Common myeloid progenitor, CD34-positive (primary cell): ENCODE data around the gene SEC23B. TPM values are rescaled to one million over a fixed set of nuclear protein-coding genes. Genes with fewer than 3 reads are reported as not detected.

Experiments
- CTCF ChIA-PET: fragments of 350-600 bp; sonication (Branson Sonifier 250); formaldehyde crosslinking; loops from one replicate; lab custom pipeline; 2021; ENCODE audit warnings: antibody characterized with exemption; lab: Charles Lee
- POLR2A ChIA-PET: fragments of 350-600 bp; sonication (Branson Sonifier 250); formaldehyde crosslinking; loops from one replicate; lab custom pipeline; 2021; ENCODE audit warnings: antibody characterized with exemption; lab: Charles Lee
- DNase-seq, 3 donors: peaks; one replicate each; pipeline versions ENCODE4 v3.0.0 to v3.0.0-alpha.2; 2013
- H3K27ac ChIP-seq, 2 experiments: 1 replicate in 1 of 2; 2 replicates in 1 of 2; pipeline ENCODE4 v1.7.0; 2013; ENCODE audit warnings: inconsistent platforms in 2 of 2, low read length in 2 of 2, mild to moderate bottlenecking in 2 of 2, low read depth in 1 of 2, moderate library complexity in 1 of 2; ENCODE audit not compliant: severe bottlenecking in 2 of 2, insufficient read depth in 1 of 2, poor library complexity in 1 of 2
- H3K27me3 ChIP-seq, 5 experiments: replicated peaks in 2 of 5; 1 replicate in 3 of 5; 2 replicates in 2 of 5; pipeline versions ENCODE4 v1.6.1 to v1.7.0; 2013; ENCODE audit warnings: low read length in 4 of 5, mild to moderate bottlenecking in 2 of 5, moderate library complexity in 2 of 5, inconsistent platforms in 1 of 5; ENCODE audit not compliant: insufficient read depth in 5 of 5, control insufficient read depth in 4 of 5
- H3K36me3 ChIP-seq, 4 experiments: 1 replicate in 2 of 4; 2 replicates in 2 of 4; pipeline versions ENCODE4 v1.6.1 to v1.7.0; 2013; ENCODE audit warnings: low read length in 3 of 4, control low read depth in 1 of 4, mild to moderate bottlenecking in 1 of 4; ENCODE audit not compliant: control insufficient read depth in 4 of 4, insufficient read depth in 4 of 4
- H3K4me1 ChIP-seq, 4 experiments: 1 replicate in 3 of 4; 2 replicates in 1 of 4; pipeline versions ENCODE4 v1.6.1 to v1.7.1; 2013; ENCODE audit warnings: low read length in 3 of 4, mild to moderate bottlenecking in 3 of 4, control low read depth in 1 of 4, inconsistent platforms in 1 of 4, moderate library complexity in 1 of 4; ENCODE audit not compliant: control insufficient read depth in 4 of 4, insufficient read depth in 4 of 4; ENCODE audit errors: control extremely low read depth in 1 of 4
- H3K4me3 ChIP-seq, 7 experiments: 1 replicate in 4 of 7; 2 replicates in 3 of 7; pipeline versions ENCODE4 v1.5.1 to v1.7.0; 2013; ENCODE audit warnings: mild to moderate bottlenecking in 7 of 7, low read length in 6 of 7, moderate library complexity in 6 of 7, inconsistent platforms in 2 of 7, low read depth in 2 of 7, control low read depth in 1 of 7; ENCODE audit not compliant: insufficient read depth in 4 of 7, control insufficient read depth in 1 of 7; ENCODE audit errors: extremely low read depth in 1 of 7
- H3K9me3 ChIP-seq, 5 experiments: 1 replicate in 4 of 5; 2 replicates in 1 of 5; pipeline versions ENCODE4 v1.6.1 to v1.7.1; 2013; ENCODE audit warnings: low read length in 4 of 5, mild to moderate bottlenecking in 2 of 5, inconsistent platforms in 1 of 5, low read depth in 1 of 5, moderate library complexity in 1 of 5; ENCODE audit not compliant: control insufficient read depth in 4 of 5, insufficient read depth in 2 of 5; ENCODE audit errors: control extremely low read depth in 1 of 5
- WGBS: methylation state at CpG from one replicate; pipeline ENCODE4 v1.1.5; 2013; ENCODE audit not compliant: insufficient coverage; 5-methylcytosine and 5-hydroxymethylcytosine counted together
- polyA plus RNA-seq: library from polyadenylated mRNA; unstranded; fragments of 120-200 nt; gene quantifications from one replicate; pipeline ENCODE4 v1.2.1, GENCODE V29; 2013

Gene SEC23B
- polyA plus RNA-seq = 28.7 TPM

GRCh38 chr20:18507218-18508191 is at the start of gene SEC23B:
SEC23B (plus strand) TSS chr20:18507940; CDS start chr20:18510836, 2,896 bp downstream.
- peaks cover 2 to 23% (median 14%) of the 10 kb centered on the region in 4 experiments for H3K4me1 ChIP-seq
- WGBS = under 1% methylated on average over 53 of the region's 69 CpGs
- ChIA-PET CTCF (interaction anchor here (1.2 to 3.7 kb wide), 3 partner anchors 11 to 95 kb away, joined by 7 to 25 read pairs (median 8); partner anchors contain the start of gene RBBP9), POLR2A (interaction anchor here (0.6 to 2.1 kb wide), 9 partner anchors 10 to 1624 kb away, joined by 3 to 9 read pairs (median 4); partner anchors contain the start of genes DZANK1, POLR3F and RBBP9)
- peak within 1 kb of the TSS; percentile 99 to 100 for H3K27ac ChIP-seq
- DNase-seq = peak; percentile 99 to 100 (median 99)
- no peaks in the 10 kb centered on the region for H3K9me3 ChIP-seq
- peaks cover 6 to 20% (median 7%) of the 10 kb centered on the region in 4 experiments for H3K36me3 ChIP-seq
- H3K27me3 ChIP-seq = peaks cover 0 to 6% (median 0%) of the 10 kb centered on the region in 5 experiments
- H3K4me3 ChIP-seq = peak within 1 kb of the TSS; percentile 71 to 97 (median 89)

- CTCF ChIA-PET = interaction anchor here (1.0 kb wide), 1 partner anchor 31 kb away, joined by 4 read pairs; the partner anchor contains the start of gene RBBP9
- no peak overlapping the region for H3K27ac ChIP-seq
- peak in 2 of 3 donors; percentile 3 to 8 for DNase-seq
- H3K4me1 ChIP-seq = peaks cover 4 to 25% (median 12%) of the 10 kb centered on the region in 4 experiments
- peak overlapping the region in 1 of 7 experiments; percentile 86 for H3K4me3 ChIP-seq
- 62% methylated on average over 4 of the region's 6 CpGs for WGBS
- H3K9me3 ChIP-seq = no peaks in the 10 kb centered on the region
- POLR2A ChIA-PET = interaction anchor here (0.6 to 0.7 kb wide), 2 partner anchors 72 to 580 kb away, joined by 3 to 4 read pairs; no protein-coding TSS in a partner anchor
- H3K36me3 ChIP-seq = peaks cover 2 to 15% (median 6%) of the 10 kb centered on the region in 4 experiments
- no peaks in the 10 kb centered on the region for H3K27me3 ChIP-seq
Observed at GRCh38 chr20:18465536-18466200, 42.1 kb upstream of the SEC23B start.

- peaks cover 5 to 20% (median 12%) of the 10 kb centered on the region in 4 experiments for H3K36me3 ChIP-seq
- peaks cover 4 to 25% (median 12%) of the 10 kb centered on the region in 4 experiments for H3K4me1 ChIP-seq
- 0% methylated on average over 15 of the region's 15 CpGs for WGBS
- H3K27ac ChIP-seq = no peak overlapping the region
- POLR2A ChIA-PET = interaction anchor here (0.6 to 1.5 kb wide), 6 partner anchors 31 to 892 kb away, joined by 3 to 5 read pairs (median 4); partner anchors contain the start of genes RBBP9, SEC23B, SMIM26 and ZNF133
- no peaks in the 10 kb centered on the region for H3K9me3 ChIP-seq
- CTCF ChIA-PET = interaction anchor here (0.6 to 1.7 kb wide), 5 partner anchors 21 to 52 kb away, joined by 3 to 5 read pairs (median 4); partner anchors contain the start of gene RBBP9
- H3K27me3 ChIP-seq = no peaks in the 10 kb centered on the region
- H3K4me3 ChIP-seq = peak overlapping the region; percentile 73 to 99 (median 96)
- DNase-seq = no peak
Observed at GRCh38 chr20:18466574-18466893, 41.2 kb upstream of the SEC23B start.

GRCh38 chr20:18466894-18467730 is 40.6 kb upstream of the SEC23B start, which contains the start of the genes DZANK1 and POLR3F:
DZANK1 (minus strand) TSS chr20:18467030; CDS start chr20:18465358, 1,672 bp downstream.
POLR3F (plus strand) TSS chr20:18467390; CDS start chr20:18467507, 117 bp downstream.
- H3K27ac ChIP-seq = peak within 1 kb of the TSS; percentile 96 to 97
- CTCF ChIA-PET = interaction anchor here (0.6 to 1.7 kb wide), 5 partner anchors 20 to 53 kb away, joined by 3 to 5 read pairs (median 4); partner anchors contain the start of gene RBBP9
- under 1% methylated on average over 52 of the region's 57 CpGs for WGBS
- no peaks in the 10 kb centered on the region for H3K9me3 ChIP-seq
- POLR2A ChIA-PET = interaction anchor here (0.6 to 1.5 kb wide), 5 partner anchors 30 to 893 kb away, joined by 3 to 5 read pairs (median 4); partner anchors contain the start of genes RBBP9, SEC23B, SMIM26 and ZNF133
- H3K4me1 ChIP-seq = peaks cover 4 to 25% (median 12%) of the 10 kb centered on the region in 4 experiments
- H3K36me3 ChIP-seq = peaks cover 5 to 24% (median 13%) of the 10 kb centered on the region in 4 experiments
- no peaks in the 10 kb centered on the region for H3K27me3 ChIP-seq
- peak; percentile 93 to 96 (median 96) for DNase-seq
- peak within 1 kb of the TSS; percentile 73 to 99 (median 96) for H3K4me3 ChIP-seq

GRCh38 chr20:18477218-18477617 is 30.5 kb upstream of the SEC23B start:
- no peaks in the 10 kb centered on the region for H3K9me3 ChIP-seq
- H3K27ac ChIP-seq = no peak overlapping the region
- H3K4me1 ChIP-seq = no peaks in the 10 kb centered on the region
- no peak for DNase-seq
- no CpG with 5 or more reads among the region's 1 CpG for WGBS
- H3K36me3 ChIP-seq = peaks cover 11 to 64% (median 34%) of the 10 kb centered on the region in 4 experiments
- no peaks in the 10 kb centered on the region for H3K27me3 ChIP-seq
- POLR2A ChIA-PET = no interaction called here
- CTCF ChIA-PET = interaction anchor here (0.5 kb wide), 1 partner anchor 9 kb away, joined by 3 read pairs; no protein-coding TSS in a partner anchor
- no peak overlapping the region for H3K4me3 ChIP-seq
